ENCODE measurements around the gene GBA2.
A peak's percentile ranks its signal among the peaks of the same experiment; 100 is the strongest.

The GBA2 gene

DNA sequence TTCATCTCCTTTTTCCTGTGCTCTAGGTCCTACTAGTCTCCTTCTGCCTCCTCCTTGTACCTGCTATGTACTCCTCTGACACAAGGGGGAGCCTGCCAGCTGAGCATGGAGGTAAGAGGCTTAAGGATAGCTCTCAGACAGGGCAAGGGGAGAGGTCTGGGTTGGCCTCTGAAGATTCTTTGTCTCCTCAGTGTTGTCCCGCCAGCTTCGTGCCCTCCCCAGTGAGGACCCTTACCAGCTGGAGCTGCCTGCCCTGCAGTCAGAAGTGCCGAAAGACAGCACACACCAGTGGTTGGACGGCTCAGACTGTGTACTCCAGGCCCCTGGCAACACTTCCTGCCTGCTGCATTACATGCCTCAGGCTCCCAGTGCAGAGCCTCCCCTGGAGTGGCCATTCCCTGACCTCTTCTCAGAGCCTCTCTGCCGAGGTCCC lies 12.8 kb downstream of the GBA2 start:
- DNase-seq, result peak; percentile 61 to 71

DNA sequence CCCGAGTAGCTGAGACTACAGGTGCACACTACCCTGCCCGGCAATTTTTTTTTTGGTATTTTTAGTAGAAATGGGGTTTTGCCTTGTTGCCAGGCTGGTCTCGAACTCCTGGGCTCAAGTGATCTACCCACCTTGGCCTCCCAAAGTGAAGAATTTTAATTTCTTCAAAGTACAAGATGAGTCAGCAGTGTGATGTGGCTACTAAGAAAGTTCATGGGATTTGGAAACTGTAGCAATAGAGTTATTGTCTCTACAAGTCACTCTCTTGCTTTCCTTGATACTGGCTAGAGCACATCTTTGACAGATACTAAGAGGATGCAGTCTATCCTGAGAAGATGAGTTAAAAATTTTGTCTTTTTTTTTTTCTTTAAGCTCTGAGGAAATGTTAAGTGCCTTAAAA lies 14.9 kb downstream of the GBA2 start:
- no peak for DNase-seq

DNA sequence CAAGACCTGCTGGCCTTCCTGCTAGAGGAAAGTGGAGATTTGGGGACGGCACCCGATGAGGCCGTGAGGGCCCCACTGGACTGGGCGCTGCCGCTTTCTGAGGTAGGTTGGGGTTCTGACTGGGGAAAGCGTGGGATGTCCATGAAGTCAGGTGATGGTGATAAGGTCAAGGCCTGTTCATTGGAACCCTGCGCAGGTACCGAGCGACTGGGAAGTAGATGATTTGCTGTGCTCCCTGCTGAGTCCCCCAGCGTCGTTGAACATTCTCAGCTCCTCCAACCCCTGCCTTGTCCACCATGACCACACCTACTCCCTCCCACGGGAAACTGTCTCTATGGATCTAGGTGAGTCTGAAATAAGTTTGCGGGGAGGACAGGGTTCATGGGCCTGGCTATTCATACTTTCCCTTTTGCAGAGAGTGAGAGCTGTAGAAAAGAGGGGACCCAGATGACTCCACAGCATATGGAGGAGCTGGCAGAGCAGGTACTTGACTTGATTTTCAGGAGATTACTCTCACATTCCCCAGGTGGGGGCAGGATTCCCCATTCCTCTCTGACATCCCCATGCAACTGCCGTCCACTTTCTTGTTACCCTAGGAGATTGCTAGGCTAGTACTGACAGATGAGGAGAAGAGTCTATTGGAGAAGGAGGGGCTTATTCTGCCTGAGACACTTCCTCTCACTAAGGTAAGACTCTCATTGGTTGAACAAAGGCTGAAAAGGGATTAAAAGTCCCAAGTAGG lies 16.1 kb downstream of the GBA2 start:
- peak; percentile 33 to 45 for DNase-seq

GRCh38 chr9:35732185-35732799 lies 16.7 kb downstream of the GBA2 start, which contains the start of the genes CREB3 and TLN1:
CREB3 (plus strand) TSS chr9:35732666; CDS start chr9:35732773, 107 bp downstream.
TLN1 (minus strand) TSS chr9:35732195; CDS start chr9:35725694, 6,501 bp downstream.
- peak; percentile 96 for DNase-seq

- peak; percentile 44 to 50 for DNase-seq
Observed at GRCh38 chr9:35731415-35732184, 17.4 kb downstream of the GBA2 start.

GRCh38 chr9:35730486-35730854 lies 18.6 kb downstream of the GBA2 start:
- DNase-seq, result no peak

- peak; percentile 27 to 35 for DNase-seq
Observed at GRCh38 chr9:35729700-35730485, 19.1 kb downstream of the GBA2 start.

- no peak for DNase-seq
Observed at GRCh38 chr9:35729101-35729500, 19.9 kb downstream of the GBA2 start.

DNA sequence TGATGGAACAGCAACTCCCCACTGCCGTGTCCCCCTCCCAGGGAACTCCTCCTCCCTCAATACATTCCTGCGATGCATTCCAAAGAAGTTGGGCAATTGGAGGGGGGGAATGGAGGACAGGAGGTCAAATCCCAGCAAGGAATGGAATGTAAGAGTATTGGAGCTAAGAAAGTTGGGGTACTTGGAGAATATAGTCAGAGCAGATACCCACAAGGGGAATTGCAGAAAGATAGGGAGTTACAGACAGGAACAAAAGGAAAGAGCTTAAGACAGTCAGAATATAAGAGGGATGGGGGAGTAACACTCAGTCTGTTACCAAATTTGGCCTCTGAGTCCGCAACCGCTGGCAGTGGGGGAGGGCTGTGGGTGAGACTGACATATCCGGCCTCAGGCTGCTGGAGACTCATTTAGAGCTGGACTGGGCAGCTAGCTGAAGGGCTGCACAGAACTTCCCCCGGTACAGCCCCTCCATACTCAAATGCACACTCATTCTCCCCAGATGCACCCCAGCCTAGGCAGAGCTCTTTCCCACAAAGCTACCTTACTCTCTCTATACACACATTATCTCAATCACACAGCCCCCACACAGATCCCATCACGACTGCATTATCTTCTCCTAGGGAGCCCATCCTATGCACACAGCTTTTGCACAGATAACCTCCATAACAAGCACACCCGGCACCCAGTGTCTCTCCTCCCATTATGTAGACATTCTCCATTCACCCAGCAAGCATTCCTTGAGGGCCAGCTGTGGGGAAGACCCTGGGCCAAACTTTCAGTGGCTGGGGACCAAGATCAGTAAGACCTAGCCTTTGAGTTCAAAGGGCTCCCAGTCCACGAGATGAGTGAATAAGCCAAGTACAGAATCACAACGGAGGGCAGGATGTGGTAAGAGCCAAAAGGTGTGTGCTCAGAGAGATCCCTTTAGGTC lies 20.7 kb downstream of the GBA2 start:
- DNase-seq, result peak; percentile 46 to 57

DNA sequence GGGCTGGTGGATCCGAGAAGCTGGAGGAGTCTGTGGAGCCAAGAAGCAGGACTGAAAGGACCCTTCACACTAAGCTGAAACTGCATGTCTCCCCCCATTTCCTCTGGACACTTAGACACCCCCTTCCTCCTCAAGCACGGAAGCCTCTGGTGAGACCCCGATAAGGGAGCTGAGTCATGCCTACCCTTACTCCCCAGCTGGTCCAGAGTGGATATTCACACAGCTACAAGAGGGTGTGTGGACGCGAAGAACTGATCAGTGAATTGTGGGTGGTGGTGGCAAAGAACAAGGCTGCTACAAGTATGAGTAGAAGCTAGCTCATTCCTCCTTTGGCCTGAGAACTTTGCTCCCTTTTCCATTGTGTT lies 21.4 kb downstream of the GBA2 start:
- DNase-seq, result no peak

DNA sequence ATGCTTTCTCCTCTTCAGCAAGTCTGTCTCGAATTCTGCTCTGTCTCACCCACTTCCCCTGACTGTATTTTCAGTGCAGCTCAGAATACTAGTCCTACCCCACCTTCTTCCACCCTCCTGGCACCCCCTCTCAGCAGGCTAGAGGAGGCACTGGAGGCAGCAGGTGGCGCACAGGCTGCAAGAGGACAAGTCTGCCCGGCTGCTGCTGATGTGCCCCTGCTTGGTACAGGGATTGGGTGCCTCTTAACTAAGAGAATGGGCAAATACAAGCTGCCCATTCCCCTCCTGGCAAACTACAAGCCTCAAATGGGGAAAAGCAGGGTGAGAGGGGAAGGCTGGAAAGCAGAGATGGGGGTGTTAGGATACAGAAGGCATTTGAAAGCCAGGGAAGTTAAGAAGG lies 22.1 kb downstream of the GBA2 start:
- DNase-seq, result peak in 1 of 2 donors; percentile 38

GRCh38 chr9:35725362-35725761 lies 23.7 kb downstream of the GBA2 start:
- no peak for DNase-seq

- DNase-seq, result no peak
Observed at GRCh38 chr9:35723908-35724307, 25.1 kb downstream of the GBA2 start.

GRCh38 chr9:35723426-35723825 lies 25.6 kb downstream of the GBA2 start:
- no peak for DNase-seq

DNA sequence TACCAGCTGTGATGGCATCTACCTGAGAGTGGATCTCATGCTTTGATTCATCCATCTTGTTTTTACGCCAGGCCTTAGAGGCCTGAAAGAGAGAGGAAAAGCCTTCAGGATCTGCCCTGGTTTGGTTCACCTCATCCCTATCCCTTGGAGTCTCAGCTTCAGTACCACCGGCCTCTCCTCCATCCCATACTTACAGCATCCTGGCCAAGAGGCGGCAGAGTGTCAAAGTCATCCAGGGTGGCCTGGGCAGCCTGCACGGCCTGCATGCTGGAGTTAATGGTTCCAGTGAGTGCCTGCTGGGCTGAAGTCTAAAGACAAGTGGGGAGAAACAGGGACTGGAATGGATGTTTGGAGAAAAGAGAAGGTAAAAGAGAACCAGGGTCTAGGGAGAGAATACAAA lies 29.5 kb downstream of the GBA2 start:
- no peak for DNase-seq

- no peak for DNase-seq
Observed at GRCh38 chr9:35718721-35719511, 30.1 kb downstream of the GBA2 start.

GRCh38 chr9:35717132-35717870 lies 31.7 kb downstream of the GBA2 start:
- no peak for DNase-seq

- DNase-seq, result no peak
Observed at GRCh38 chr9:35716230-35716629, 32.8 kb downstream of the GBA2 start.

DNA sequence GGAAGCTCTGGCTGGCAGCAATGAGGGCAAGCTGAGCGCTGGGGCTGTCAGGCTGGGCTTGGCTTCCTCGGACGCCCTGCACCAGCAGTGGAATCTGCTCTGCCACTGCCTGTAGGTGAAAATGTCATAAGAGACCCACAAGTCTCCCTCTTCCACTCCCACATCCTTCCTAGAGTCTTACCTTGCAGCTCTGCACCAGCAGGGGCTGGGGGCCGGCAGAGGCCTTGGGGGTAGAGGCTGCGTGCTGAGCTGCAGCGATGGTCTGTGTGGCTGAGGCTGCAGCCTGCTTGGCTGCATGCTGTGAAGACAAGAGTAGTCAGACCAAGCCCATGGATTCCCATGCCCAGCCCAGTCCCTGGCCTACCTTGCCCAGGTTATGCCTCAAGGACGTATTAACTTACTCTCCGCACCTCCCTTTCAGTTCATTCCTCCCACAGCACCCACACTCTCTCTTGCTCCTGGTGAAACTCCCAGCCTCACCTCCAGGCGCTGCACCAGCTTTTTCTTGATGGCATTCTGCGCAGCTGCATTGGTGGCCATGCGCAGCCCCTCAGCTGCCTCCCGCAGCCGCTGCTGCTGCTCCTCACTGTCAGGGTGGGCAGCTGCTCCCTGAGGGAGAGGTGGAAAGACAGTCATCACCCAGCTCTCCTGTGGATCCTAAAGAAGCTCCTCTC lies 34.3 kb downstream of the GBA2 start:
- no peak for DNase-seq

GRCh38 chr9:35714123-35714522 lies 34.9 kb downstream of the GBA2 start:
- DNase-seq, result no peak
